Activated T-helper 17 cell treated with anti-CD3 and anti-CD28 coated beads, Interleukin-2, amount 50 U/mL, for 72 hours (primary cell): Measurements from ENCODE around the gene RIPK4. TPM values are rescaled to one million over a fixed set of nuclear protein-coding genes. Genes with fewer than 3 reads are reported as not detected.
"Not testable (repeated sequence)": the region's sequence is repeated elsewhere in the genome, so short reads cannot be mapped to it uniquely, and the experiment has no call there.

ENCODE experiments used
- ATAC-seq: fragments of 150-1000 bp; cut with Tn5 transposase; replicated peaks from 2 replicates; pipeline ENCODE4 v1.10.0; 2021; ENCODE audit warnings: mild to moderate bottlenecking, moderate library complexity
- H3K27ac Mint-ChIP-seq: one replicate; pipeline ENCODE4 v1.8.0; 2022; ENCODE audit warnings: mixed read lengths
- H3K27me3 Mint-ChIP-seq: one replicate; pipeline ENCODE4 v1.8.0; 2022; ENCODE audit warnings: mixed read lengths
- H3K36me3 Mint-ChIP-seq: one replicate; pipeline ENCODE4 v1.8.0; 2022; ENCODE audit warnings: low read depth, mild to moderate bottlenecking, mixed read lengths
- H3K4me1 Mint-ChIP-seq: one replicate; pipeline ENCODE4 v1.8.0; 2022; ENCODE audit warnings: mixed read lengths
- H3K4me3 Mint-ChIP-seq: one replicate; pipeline ENCODE4 v1.8.0; 2022; ENCODE audit warnings: mild to moderate bottlenecking, mixed read lengths
- H3K9me3 Mint-ChIP-seq: one replicate; pipeline ENCODE4 v1.8.0; 2022; ENCODE audit warnings: mixed read lengths
- total RNA-seq, 2 donors: library from RNA; stranded (reverse); gene quantifications; one replicate each; pipeline ENCODE4 v1.2.3, GENCODE V29; 2022

Gene RIPK4
- total RNA-seq, 2 donors from 2014 or later: 1.1 TPM; not detected in 1

DNA sequence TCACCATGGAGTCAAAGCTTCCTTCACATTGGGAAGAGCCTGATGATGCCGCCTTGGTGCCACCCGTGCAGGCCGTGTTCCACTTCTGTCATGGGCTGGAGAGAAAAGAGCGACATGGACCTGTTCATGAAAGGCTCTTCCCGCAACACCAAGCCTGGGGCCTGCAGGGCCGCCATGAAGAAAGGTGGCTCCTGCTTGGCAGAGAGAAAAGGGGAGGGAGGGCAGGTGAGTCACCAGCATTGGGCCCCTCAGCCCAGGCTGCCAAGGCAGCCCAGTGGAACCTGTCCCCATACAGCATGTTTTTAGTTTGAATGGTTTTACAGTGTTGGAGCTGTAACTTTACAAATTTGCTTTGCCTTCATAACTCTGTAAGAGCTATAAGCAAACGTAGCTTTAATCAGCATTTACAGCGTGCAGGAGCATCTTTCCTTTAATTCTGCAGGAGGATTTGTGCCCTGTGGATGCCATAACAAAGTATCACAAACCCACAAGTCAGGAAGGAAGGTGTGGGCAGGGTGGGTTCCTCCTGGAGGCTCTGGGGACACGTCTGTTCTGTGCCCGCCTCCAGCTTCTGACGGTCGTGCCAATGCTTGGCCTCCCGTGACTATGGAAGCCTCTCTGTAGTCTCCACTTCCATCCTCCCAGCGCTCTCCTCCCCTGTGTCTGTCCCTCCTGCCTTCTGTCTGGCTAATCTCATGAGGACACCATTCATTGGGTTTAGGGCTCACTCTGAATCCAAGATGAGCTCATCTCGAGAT, 49.1 kb downstream of the RIPK4 start:
- Mint-ChIP-seq H3K36me3 (no peaks in the 10 kb centered on the region), H3K9me3 (no peaks in the 10 kb centered on the region), H3K4me3 (no peak overlapping the region), H3K27me3 (peaks cover 36% of the 10 kb centered on the region), H3K27ac (no peak overlapping the region), H3K4me1 (no peaks in the 10 kb centered on the region)
- no peak for ATAC-seq

DNA sequence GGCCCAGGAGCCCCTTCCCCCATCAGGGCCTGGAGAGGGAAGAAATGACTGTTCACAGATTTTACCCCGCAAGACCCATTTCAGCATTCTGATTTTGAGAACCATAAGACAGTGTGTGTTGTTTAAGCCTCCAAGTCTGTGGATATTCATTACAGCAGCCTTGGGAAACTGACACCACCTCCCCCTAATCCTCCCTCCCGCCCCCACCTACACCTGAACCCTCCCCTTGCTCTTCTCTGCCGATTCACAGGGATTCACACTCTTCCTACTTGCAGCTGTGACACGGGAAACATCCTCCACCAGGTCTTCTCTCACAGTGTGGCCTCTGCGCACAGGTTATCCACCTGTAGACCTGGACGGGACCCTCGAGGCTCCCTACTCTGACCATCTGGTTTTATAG, 50.1 kb downstream of the RIPK4 start:
- H3K36me3 Mint-ChIP-seq: no peaks in the 10 kb centered on the region
- H3K4me3 Mint-ChIP-seq: no peak overlapping the region
- ATAC-seq: no peak
- peaks cover 34% of the 10 kb centered on the region for H3K27me3 Mint-ChIP-seq
- no peaks in the 10 kb centered on the region for H3K4me1 Mint-ChIP-seq
- no peak overlapping the region for H3K27ac Mint-ChIP-seq
- H3K9me3 Mint-ChIP-seq: no peaks in the 10 kb centered on the region

DNA sequence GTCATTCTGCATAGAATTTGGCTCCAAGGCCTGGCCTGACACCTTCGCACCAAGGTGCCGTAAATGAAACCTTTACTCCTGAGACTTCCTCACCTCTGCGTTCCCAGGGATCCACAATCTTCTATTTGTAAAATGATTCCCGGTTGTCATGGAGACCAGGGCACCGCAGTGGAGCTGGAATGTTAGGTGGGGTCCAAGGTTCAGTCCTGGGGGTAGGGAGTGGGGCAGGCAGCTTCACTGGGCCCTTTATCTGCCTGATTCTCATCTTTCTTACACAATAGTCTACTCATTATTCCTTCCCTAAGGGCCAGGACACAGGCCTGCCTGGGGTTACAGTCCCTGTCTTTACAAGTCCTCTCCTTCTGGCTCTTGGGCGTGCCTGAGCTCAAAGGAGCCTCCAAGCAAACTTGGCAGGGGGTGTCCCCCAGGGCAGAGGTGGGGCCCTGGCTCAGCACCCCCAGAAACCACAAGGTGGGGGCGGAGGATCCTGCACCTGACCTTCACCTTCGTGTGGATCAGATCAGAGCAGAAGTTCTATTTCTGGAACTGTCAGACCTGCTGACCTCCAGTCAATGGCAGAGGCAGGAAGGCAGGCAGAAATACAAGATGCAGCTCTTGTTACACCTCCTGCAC, 51.1 kb downstream of the RIPK4 start:
- H3K4me1 Mint-ChIP-seq: no peaks in the 10 kb centered on the region
- no peak overlapping the region for H3K4me3 Mint-ChIP-seq
- ATAC-seq: no peak
- H3K27ac Mint-ChIP-seq: no peak overlapping the region
- no peaks in the 10 kb centered on the region for H3K9me3 Mint-ChIP-seq
- H3K27me3 Mint-ChIP-seq: peaks cover 40% of the 10 kb centered on the region
- H3K36me3 Mint-ChIP-seq: no peaks in the 10 kb centered on the region

GRCh38 chr21:41714299-41714865, 52.5 kb downstream of the RIPK4 start:
- not testable (repeated sequence) for ATAC-seq, H3K4me1 Mint-ChIP-seq, H3K9me3 Mint-ChIP-seq, H3K27ac Mint-ChIP-seq, H3K36me3 Mint-ChIP-seq, H3K4me3 Mint-ChIP-seq
- H3K27me3 Mint-ChIP-seq: peaks cover 38% of the 10 kb centered on the region

DNA sequence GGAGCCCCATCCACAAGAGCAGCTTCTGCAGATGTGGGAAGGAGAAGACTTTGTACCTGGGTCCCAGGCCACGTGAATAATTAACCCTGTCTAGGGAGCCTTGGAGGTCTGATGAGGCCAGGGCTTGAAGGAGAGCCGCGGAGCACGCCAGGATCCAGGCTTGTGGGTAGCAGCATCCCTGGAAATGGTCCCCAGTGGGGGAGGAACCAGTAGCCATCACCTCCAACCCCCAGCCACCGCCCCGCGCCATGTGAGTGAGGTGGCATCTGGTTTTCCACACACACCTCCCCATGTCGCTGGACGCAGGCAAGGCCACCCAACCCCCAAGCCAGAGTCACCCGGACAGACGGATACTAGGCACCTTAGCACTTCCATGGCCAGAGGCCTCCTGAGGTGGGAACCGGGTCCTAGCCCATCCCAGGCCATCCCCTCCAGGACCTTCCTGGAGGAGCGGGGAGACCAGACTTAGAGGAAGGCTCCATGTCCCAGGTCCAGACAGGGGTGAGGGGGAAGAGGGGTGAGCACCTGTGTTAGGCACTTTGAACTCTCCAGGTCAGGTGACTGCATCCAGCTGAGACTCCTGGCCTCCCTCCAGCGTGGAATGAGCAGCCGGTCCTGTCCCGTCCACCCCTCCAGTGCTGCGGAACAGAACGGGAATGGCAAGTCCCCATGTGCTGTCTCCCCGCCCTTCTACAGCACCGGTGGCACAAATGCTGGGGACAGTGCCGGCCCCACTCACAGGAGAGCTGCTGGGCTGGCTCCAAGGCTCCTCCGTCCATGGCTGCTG, 53.2 kb downstream of the RIPK4 start:
- no peak overlapping the region for H3K27ac Mint-ChIP-seq
- no peaks in the 10 kb centered on the region for H3K9me3 Mint-ChIP-seq
- H3K27me3 Mint-ChIP-seq: peaks cover 42% of the 10 kb centered on the region
- no peak overlapping the region for H3K4me3 Mint-ChIP-seq
- no peaks in the 10 kb centered on the region for H3K4me1 Mint-ChIP-seq
- no peak for ATAC-seq
- H3K36me3 Mint-ChIP-seq: no peaks in the 10 kb centered on the region

GRCh38 chr21:41712730-41713129, 54.1 kb downstream of the RIPK4 start:
- Mint-ChIP-seq H3K9me3 (no peaks in the 10 kb centered on the region), H3K27me3 (peaks cover 42% of the 10 kb centered on the region), H3K27ac (no peak overlapping the region), H3K36me3 (no peaks in the 10 kb centered on the region), H3K4me1 (no peaks in the 10 kb centered on the region), H3K4me3 (no peak overlapping the region)
- ATAC-seq: no peak

- peaks cover 5% of the 10 kb centered on the region for H3K4me1 Mint-ChIP-seq
- ATAC-seq: no peak
- H3K27me3 Mint-ChIP-seq: peaks cover 42% of the 10 kb centered on the region
- H3K36me3 Mint-ChIP-seq: no peaks in the 10 kb centered on the region
- peaks cover 4% of the 10 kb centered on the region for H3K9me3 Mint-ChIP-seq
- no peak overlapping the region for H3K27ac Mint-ChIP-seq
- H3K4me3 Mint-ChIP-seq: no peak overlapping the region
Observed at GRCh38 chr21:41712201-41712600, 54.7 kb downstream of the RIPK4 start.

- ATAC-seq: no peak
- Mint-ChIP-seq H3K27me3 (peaks cover 37% of the 10 kb centered on the region), H3K4me3 (no peak overlapping the region), H3K9me3 (peaks cover 6% of the 10 kb centered on the region), H3K4me1 (peaks cover 12% of the 10 kb centered on the region), H3K27ac (no peak overlapping the region), H3K36me3 (no peaks in the 10 kb centered on the region)
Observed at GRCh38 chr21:41711416-41712007, 55.3 kb downstream of the RIPK4 start.

DNA sequence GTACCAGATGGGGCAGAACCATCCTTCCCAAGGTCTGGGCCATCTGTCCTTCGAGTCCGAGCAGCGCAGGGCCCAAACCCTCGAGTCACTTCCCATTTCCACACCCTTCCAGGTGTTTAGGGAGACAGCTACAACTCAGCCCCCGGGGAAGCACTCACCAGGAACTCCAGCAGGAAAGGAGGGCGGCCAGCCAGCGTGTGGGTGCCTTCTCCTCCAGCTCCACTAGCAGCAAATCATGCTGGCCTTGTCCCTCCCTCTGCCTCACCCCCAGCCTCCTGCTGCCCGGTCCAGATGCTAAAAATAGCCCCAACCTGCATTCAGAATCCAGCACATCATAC, 56.1 kb downstream of the RIPK4 start:
- Mint-ChIP-seq H3K27me3 (peaks cover 33% of the 10 kb centered on the region), H3K36me3 (no peaks in the 10 kb centered on the region), H3K4me1 (peaks cover 13% of the 10 kb centered on the region), H3K4me3 (no peak overlapping the region), H3K9me3 (peaks cover 6% of the 10 kb centered on the region), H3K27ac (no peak overlapping the region)
- no peak for ATAC-seq

DNA sequence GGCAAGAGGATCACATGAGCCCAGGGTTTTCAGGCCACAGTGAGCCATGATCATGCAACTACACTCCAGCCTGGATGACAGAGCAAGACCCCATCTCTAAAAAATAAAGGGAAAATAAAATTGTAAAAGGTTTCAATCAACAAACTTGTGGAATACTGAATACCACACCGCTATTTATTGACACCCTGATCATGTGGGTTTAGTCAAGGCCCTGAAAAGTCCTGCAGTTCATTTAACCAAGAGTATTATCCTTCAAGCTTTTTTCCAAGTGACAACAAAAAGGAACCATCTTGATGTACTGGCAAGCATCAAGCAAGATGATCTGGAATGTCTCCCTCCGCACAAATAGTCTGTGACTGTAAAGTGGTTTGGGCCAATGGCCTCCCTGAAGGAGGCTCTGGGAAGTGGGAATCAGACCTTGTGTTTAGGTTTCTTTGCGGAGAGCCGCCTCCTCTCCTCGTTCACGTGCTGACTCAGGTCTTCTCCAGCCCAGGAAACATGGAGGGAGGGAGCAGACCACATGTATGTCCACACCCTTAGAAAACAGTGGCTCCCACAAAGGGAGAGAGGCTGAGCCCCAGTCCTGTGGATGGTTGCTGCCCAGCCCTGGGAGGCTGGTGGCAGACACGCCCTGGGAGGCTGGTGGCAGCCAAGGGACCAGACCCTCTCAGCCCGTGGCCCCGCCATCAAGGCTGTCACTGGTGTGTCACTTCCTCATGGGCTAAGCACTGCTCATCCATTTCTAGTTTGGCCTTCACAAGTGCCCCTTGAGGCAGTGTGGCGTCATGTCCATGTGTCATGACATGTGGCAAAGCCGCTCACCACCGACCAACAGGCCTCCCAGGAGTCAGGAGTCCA, 56.7 kb downstream of the RIPK4 start:
- Mint-ChIP-seq H3K36me3 (no peaks in the 10 kb centered on the region), H3K9me3 (peaks cover 6% of the 10 kb centered on the region), H3K4me3 (no peak overlapping the region), H3K27ac (no peak overlapping the region), H3K4me1 (peaks cover 13% of the 10 kb centered on the region), H3K27me3 (peaks cover 33% of the 10 kb centered on the region)
- ATAC-seq: no peak

DNA sequence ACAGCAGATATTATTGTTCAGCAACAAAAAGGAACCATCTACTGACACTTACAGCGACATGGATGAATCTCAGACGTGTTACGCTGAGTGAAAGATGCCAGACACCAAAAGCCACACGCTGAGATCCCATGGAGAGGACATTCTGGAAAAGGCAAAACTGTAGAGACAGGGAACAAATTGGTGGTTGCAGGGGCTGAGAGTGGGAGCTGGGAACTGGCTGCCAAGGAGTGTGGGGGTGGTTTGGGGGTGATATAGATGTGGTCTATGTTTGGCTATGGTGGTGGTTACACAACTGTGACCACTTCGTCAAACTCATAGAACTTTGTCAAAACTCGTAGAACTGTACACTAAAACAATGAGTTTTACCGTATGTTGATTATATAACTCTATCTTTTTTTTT, 57.7 kb downstream of the RIPK4 start:
- H3K4me3 Mint-ChIP-seq: no peak overlapping the region
- H3K9me3 Mint-ChIP-seq: peaks cover 6% of the 10 kb centered on the region
- H3K27me3 Mint-ChIP-seq: peaks cover 29% of the 10 kb centered on the region
- no peaks in the 10 kb centered on the region for H3K36me3 Mint-ChIP-seq
- H3K4me1 Mint-ChIP-seq: peaks cover 13% of the 10 kb centered on the region
- no peak for ATAC-seq
- no peak overlapping the region for H3K27ac Mint-ChIP-seq

DNA sequence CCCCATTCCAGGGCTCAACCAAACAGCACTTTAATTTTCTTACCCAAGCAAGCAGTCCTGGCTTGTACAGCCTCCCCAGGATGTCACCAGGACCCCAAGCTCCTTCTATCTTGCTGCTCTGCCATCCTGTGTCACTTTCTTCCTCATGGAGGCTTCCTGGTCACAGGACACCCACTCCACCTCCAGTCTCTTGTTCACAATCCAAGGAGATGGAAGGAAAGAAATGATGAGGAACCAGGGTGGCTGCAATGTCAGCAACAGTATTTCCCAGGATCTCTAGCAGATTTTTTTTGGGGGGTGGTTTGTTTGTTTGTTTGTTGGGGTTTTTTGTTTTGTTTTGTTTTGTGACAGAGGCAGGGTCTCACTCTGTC, 58.9 kb downstream of the RIPK4 start:
- Mint-ChIP-seq H3K4me3 (no peak overlapping the region), H3K4me1 (peaks cover 13% of the 10 kb centered on the region), H3K36me3 (no peaks in the 10 kb centered on the region), H3K27ac (no peak overlapping the region), H3K27me3 (peaks cover 31% of the 10 kb centered on the region), H3K9me3 (peaks cover 6% of the 10 kb centered on the region)
- no peak for ATAC-seq

GRCh38 chr21:41707231-41707959, 59.5 kb downstream of the RIPK4 start:
- peaks cover 30% of the 10 kb centered on the region for H3K27me3 Mint-ChIP-seq

More at GRCh38 chr21:41707231-41707959, 59.5 kb downstream of the RIPK4 start:
- Mint-ChIP-seq H3K4me3 (peak overlapping the region; percentile 0), H3K36me3 (no peaks in the 10 kb centered on the region), H3K9me3 (peaks cover 6% of the 10 kb centered on the region), H3K4me1 (peaks cover 13% of the 10 kb centered on the region), H3K27ac (peak overlapping the region; percentile 11)
- ATAC-seq: no peak
